GM21786 (cell line): ENCODE data around the gene MTHFSD.

ENCODE experiments used
- ATAC-seq: cut with Tn5 transposase; IDR thresholded peaks from one replicate; pipeline ENCODE4 v1.9.1; 2021; ENCODE audit not compliant: unreplicated experiment

Gene MTHFSD

DNA sequence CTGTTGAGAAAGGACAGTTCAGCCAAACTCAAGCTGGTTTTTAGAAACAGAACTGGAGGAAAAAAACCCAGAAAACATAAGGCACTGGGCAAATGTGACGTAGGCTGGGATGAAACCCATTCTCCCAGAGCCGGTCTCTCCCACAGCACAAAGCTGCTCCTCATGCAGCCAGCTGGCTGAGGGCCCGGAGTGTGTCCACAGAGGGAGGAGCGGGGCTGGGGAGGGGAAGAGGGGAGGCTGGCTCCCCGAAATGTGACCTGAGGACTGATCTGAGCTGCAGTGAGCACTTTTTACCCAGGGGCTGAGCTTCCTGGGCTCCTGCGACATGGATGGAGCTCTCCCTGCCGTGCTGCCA lies 23.9 kb downstream of the MTHFSD start:
- no peak for ATAC-seq

DNA sequence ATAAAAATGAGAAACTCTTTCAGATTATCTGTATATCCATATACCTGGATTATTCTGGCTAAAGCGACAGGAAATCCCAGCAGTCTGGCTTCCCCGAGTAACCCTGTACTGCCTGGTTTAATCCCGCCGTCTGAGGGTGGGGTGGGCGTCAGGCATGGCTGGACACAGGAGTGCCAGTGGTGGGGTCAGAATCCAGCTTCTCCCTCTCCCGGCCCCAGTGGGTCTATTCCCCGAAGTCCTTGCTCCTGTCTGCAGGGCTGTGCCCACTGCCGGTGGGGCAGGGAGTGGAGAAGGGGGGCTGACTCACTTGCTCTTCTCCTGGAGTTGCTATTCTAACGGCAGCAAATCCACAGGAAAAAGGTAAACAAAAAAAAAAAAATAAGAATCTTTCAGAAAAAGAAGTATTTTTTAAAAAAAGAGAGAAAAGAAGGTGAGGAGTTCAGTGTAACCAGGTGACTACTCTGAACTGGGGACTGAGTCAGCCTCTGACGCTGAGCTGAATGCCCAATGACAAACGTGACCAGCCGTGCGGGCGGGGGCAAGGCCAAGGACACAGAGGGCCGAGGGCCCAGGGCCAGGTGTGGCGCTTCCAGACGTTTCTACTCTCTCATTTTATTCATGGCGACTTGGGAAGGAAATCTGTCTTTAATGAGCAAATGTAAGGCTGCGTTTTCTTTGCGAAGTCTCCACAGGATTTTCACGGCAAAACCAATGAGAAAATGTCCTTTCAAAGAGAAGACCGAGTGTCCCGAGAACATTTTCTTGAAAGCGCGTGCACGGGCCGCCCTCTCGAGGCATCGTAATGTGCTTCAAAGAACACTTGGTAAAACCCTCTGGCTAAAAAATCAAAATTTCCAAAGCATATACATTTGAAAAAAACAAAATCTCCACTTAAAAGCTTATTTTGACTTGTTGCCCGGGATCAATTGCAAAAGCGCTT lies 24.5 kb downstream of the MTHFSD start:
- no peak for ATAC-seq

DNA sequence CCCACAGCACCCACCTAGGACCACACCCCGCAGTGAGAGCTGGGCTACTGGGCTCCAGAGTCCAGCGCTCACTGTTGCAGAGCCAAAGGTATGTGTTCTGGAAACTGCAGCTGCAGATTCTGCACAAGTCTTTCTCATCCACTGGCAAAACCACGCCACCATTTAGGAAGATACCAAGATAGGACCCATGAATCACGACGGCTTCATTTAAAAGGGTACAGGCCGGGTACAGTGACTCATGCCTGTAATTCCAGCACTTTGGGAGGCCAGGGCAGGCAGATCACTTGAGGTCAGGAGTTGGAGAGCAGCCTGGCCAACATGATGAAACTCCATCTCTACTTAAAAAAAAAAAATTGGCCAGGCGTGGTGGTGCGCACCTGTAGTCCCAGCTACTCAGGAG lies 25.9 kb downstream of the MTHFSD start:
- no peak for ATAC-seq

DNA sequence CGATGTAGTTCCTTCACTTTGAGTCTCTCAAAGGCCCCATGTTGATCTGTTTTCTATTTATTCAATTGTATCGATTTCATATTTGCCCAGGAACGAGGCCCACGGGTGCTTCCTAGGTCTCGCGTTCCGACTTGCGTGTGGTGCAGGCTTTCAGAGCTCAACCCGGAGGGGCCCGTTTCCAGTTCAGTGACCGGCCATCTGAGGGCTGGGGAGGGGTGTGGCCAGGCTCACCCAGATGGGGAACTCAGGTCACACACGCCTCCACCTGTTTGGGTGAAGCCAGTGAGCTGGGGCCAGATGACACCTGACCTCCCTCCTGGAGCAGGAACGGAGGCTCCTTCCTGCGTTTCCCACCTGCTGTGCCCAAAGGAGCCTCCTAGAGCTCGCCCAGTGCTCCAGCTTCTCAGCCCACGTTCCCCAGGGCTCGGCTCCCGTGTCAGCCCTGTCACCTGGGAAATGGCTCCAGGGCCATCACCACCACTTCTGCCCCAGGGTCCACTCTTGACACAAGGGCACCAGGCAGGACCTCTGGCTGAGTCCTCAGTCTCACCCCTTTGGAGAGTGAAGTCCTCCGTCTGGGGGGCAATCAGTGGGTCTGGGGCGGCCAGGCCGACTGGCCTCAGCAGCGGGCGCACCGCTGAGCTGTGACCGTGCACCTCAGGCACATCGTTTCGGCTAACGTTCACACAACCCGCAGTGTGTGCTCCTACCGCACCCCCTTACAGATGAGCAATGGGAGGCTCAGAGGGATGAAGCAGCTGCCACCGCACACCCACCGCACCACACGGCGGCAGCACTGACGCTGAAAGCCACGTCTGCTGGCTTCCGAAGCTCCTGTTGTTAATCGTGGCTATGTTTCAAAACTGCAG lies 26.7 kb downstream of the MTHFSD start:
- no peak for ATAC-seq

DNA sequence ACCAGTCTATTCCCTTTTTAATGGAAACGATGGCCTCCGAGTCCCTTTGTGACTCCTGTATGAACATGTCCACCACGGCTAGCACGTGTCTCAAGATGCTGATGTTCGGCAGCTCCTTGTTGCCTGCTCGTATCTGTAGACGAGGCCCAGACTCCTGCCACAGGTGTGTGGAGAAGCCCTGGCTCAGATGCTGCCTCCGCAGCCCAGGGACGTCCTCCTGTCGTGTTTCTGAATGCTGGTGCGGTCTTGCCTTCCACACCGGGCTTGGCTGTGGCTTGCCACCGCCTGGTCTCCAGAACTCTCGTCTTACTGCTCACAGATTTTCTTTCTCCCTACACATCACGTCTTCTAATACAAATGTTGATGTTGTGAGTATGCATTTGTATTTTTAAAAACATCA lies 27.7 kb downstream of the MTHFSD start:
- no peak for ATAC-seq

DNA sequence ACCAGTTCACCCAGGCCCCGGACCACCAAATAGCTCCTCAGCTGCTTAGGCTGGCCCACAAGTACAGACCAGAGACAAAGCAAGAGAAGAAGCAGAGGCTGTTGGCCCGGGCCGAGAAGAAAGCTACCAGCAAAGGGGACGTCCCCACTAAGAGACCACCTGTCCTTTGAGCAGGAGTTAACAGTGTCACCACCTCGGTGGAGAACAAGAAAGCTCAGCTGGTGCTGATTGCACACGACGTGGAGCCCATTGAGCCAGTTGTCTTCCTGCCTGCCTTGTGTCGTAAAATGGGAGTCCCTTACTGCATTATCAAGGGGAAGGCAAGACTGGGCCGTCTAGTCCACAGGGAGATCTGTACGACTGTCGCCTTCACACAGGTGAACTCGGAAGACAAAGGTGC lies 29.3 kb downstream of the MTHFSD start:
- ATAC-seq = no peak

DNA sequence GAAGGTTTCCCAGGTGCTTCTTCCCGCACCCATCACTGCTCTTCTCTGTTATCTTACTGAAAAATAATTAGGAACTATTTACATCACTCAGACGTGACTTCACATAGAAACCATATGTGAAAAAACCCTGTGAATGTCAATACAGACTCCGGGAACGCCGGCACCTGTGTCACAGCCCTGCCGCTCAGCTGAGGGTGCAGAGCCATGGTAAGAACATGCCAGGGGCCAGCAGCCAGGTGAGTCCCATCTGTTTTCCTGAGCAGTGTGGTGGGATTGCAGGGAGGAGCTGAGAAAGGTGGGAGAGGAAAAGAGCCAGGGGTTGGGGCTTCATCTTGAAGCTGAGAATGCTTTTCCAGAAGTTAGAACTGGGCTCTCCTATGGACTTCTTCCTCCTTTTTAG lies 31.0 kb downstream of the MTHFSD start:
- ATAC-seq = no peak

DNA sequence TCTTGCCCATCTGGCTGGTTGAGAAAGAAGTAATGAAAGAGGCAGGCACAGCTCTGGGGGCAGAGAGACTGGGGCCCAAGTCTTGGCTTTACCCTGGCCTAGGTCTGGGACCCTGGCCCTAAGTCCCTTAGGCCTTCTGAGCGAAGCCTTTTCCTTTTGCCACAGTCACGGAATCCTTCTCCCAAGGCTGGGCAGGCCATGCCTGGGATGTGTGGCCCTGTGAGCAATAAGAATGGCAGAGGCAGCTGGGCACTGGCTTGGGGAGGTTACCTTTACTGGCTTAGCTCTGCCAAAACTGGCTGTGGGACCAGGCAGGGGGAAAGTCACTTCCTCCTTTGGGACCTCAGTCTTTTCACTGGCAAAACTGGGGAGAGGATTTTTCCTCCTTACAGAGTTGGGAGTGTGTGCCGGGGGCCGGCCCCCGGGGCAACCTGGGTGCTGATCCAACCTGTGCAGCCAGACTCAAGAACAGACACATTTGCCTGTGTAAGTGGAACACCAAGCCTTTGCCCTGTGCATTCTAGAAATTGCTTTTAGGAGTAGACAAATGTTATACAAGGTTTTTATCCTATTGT lies 31.8 kb downstream of the MTHFSD start:
- no peak for ATAC-seq

DNA sequence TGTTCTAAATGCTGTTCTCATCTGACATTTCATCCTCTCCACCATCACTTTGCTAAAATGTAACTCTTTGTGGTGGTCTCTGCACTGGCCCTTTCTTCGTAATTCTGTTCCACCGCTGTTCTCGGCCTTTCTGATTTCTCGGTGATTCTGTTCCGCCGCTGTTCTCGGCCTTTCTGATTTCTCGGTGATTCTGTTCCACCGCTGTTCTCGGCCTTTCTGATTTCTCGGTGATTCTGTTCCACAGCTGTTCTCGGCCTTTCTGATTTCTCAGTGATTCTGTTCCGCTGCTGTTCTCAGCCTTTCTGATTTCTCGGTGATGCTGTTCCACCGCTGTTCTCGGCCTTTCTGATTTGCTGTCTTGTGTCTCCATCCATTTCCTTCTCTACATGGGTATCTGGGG lies 32.4 kb downstream of the MTHFSD start:
- ATAC-seq = no peak

DNA sequence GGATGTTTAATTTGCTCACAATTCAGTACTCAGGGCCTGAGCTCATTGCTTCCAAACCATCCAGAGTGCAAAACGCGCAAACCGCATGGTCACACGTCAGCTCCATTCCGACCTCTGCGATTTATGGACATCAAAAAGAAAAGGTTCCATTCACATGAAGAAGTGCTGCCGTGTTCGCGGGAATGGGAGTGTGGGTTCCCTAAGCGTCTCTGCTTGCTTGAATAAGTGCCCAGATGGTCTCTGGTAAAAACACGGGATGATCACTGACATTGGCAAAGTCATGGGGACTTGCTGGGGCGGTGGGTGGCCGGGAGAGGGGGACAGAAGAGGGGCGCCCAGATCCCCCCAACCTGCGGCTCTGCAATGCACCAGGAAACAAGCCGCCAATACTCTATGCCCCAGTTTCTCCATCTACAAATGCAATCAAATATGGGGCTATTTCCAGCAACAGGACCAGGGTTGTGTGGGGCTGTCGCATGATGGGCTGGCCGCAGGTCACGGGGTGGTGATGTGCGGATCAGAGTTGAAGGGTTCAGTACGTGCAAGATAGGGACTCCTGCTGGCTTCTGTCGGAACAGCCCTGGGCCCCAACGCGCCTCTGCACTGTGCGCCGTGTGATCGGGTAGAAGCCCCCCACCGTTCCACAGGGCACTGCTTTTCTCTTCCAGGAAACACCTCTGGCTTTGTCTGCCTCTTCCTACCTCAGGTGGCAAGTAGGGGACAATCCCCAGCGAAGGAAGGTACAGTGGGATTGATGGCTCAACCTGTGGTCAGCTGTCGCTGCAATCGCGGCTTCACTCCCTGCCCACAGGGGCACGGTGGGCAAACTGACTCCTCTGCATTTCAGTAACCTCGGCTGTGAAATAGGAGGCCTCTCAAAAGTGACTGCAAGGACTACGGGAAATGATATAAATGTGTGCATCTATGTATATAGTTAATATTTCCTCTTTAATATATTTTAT lies 33.5 kb downstream of the MTHFSD start:
- no peak for ATAC-seq

DNA sequence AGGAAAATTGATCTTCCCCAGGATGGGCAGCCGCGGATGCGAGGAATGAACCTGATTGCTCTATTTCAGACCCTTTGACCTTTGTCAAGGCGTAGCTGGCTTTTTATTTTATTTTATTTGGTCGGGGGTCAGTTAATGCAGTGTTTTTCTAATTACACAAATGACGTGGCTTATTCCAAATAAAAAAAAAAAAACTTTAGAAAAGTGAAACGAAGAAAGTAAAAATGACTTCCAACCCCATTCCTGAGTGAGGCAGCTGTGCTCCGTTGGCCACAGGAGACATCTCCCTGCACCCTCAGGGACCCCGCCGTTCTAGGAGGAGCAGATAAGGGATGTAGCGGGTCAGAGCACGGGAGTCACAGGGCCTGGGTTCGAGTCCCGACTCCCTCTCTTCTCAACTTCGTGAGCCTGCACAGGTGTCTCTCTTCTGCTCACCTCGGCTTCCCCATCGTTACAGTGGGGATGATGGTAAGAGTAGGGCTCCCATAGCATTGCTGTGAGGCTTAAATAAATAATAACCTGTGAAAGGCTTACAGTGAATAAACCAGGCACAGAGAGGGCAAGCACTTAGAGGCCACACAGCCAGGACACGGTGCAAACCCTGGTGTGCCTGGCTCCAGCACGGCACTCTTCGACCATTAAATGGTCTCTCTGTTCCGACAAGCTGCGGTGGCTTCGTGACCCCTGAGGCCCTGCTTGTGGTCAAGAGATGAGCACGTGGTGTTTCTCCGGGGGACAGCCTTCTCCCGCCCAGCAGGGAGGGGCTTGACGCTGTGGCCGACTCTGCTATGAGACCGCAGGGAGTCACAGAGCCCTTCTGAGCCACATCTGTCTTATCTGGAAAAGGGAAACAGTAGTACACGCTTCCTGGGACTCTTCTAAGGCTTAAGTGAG lies 34.5 kb downstream of the MTHFSD start:
- no peak for ATAC-seq

DNA sequence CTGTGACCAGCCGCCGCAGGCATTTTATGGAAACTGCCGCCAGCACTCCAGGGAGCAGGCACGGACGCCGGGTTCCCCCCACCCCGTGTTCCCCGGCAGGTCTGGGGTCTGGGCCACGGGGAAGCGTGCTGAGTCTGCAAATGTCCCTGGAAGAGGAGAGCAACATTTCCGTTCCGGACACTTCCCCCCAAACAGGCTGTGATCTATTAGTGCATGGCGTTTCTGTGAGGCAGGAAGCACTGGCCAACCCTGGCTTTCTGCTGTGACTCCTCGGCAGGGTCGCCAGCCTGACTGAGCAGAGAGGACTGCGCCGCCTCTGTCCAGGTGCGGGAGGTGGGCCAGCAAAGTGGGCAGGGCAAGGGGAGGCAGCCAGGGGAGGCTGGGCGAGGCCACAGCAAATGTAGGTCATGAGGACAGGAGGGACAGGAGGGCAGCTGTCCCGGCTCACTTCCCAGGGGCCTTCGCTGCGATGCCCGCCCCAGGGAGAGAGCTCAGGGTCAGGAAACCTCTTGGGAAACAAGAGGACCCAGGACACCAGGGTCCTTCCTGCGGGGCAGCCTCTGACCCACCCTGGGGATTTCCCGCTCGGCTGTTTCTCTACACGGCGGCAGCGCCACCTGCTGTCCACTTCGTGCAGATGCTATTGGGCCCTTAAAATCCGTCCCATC lies 35.3 kb downstream of the MTHFSD start:
- ATAC-seq = no peak

DNA sequence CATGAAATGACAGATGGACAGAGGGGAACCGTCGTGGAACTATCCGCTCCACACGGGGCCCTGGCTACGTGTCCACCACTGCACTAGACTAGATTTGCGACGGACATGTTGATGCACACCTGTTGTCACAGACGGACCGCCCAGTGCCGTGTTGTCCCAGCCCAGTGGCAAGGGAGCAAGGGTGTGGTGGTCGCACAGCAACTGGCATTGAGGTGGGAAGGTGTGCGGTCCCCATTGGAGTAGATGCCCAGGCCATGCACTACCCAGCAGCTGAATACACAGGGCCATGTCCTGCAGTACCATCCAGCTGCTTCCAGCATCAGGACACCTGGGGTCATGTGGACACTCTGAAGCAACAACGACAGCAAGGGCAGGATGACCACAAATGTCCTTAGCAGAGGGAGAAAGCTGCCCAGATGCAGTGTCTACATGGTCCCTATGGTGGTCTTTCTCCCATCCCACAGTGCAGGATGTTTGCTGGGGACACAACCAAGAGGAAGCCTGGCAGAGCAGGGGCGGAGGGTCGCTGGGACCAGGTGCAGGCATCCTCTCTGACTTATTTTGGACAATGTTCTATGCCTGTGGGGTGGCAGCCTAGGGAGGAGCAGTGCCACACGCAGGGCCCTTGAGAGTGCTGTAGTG lies 35.9 kb downstream of the MTHFSD start:
- no peak for ATAC-seq

DNA sequence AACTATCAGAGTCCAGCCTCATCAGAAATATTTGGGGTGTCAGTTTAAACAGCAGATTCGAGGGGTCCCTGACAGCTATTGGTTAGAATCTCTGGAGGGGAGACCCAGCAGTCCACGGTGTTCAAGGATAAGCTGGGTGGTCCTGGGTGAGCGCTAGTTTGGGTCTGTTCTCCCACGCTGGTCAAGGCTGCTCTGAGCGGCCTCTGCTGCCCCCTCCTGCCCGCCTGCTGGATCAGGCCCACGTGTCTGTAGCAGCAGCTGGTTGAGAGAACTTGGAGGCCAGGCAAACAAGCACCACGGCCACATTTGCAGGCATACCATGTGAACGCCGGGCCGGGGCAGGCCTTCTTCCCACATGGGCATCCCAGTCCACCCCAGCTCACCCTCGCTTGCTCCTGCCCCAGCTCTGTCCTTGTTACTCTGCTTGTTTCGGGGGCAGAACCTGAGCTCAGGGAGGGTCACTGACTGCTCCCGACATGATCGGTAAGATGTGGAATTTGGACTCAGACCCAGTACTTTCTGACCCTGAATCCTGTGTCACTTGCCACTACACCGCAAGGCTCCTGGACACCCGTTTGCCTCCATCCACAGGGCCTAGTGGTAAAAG lies 37.3 kb downstream of the MTHFSD start:
- no peak for ATAC-seq

DNA sequence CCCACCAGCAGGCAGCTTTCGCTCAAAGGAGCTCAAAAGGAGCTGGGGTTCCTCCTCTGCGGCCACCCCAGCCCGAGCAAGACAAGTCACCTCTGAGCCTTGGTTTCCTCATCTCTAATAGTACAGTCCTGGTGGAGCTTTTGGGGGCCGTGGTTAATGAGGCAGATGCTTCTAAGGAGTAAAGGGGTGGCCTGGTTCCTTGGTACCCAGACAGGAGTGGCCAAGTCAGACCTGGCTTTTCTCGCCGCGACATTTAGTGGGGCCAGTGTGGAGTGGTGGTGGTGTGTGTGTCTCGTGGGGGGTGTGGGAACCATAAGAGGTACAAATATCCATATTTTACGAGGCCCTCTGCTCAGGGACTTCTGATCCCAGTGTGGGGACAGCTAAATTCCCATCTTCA lies 38.0 kb downstream of the MTHFSD start:
- ATAC-seq = no peak

DNA sequence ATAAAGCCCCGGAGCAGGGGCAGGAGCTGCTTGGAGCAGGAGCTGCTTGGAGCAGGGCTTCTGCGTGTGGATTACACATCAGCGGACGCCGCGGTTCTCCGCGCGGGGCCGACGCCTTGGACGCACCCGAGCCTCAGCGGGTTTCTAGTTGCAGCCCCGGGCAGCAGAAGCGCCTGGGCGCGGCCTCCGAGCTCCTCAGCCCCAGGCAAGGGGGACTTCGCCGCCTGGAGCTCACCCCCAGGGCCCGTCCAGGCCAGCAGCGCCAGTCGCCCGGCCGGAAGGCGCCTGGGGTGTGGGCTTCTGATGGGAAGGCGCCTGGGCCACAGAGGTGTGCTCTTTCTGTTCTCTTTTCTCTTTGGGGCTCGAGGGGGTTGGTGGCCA lies 38.4 kb downstream of the MTHFSD start:
- ATAC-seq = no peak

DNA sequence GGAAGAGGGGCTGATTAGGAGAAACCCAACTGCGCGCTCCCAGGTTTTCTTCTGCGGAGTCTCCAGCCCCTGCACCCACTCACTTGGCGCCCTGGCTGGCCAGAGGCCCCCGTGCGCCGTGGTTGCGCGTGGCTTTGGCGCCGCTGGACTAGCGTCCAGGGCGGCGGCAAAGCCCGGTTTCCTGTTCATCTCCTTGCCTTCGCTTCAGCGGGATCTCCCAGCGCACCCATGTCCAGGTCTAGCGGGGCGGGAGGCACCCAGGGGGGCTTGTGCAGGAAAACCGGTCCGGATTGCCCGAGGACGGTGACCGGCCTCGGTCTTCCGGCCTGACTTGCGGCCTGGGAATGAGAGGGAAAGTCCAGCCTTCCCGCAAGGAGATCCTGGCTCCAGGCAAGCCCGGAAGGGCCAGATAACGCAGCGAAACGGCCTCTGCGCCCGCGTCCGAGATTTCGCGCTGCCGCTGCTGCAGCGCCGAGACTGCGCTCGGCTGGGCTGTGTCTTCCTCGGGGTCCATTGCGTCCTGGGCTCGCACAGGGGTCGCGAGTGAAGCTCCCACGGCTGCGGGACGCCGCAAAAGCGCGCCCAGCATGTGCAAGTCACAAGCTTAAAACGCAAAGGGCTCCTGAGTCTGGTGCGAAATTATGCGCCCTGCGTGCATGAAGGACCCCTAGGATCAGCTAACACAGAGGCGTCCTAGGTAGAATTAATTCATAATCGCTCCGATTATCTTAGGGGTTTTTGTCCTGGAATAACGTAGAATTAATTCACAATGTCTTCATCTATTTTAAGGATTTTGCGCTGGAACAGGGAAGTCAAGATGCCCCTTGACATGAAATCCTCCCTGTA lies 39.0 kb downstream of the MTHFSD start:
- no peak for ATAC-seq
